Measurements from ENCODE around the gene SLC9A9. TPM values are rescaled to one million over a fixed set of nuclear protein-coding genes. Genes with fewer than 3 reads are reported as not detected.
A peak's percentile ranks its signal among the peaks of the same experiment; 100 is the strongest.

The SLC9A9 gene
- total and polyA plus RNA-seq, 9 of the 15 experiments (the other 6 are each of a cell fraction or from before 2014, with no cell fraction given) = 0.03 to 0.13 TPM; not detected in 7

DNA sequence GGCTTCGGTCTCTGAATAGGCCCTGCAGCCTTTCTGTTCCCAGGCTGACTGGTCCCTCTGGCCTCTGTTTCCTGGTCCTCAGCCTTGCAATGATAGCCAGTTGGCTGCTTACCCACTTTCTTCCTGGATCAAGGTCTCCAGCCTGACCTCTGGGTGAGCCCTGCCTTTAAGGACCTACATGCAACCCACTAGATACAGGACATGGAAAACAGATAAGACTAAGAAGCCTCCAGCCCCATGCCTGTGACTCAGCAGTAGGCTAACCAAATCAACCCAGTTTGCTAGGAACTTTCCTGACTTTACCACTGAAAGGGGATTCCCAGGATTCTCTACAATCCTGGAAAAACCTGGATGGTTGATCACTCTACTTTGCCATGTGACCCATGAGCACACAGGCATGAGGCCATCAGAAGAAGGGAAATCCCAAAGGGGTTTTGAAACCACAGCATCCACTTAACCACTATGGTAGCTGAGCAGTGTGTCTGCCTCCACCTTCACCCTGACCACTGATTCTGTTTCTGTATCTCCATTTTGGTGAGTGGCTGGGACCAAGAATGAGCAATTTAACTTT lies 540.6 kb downstream of the SLC9A9 start (continued):
- TF ChIP-seq, protein P1, sequence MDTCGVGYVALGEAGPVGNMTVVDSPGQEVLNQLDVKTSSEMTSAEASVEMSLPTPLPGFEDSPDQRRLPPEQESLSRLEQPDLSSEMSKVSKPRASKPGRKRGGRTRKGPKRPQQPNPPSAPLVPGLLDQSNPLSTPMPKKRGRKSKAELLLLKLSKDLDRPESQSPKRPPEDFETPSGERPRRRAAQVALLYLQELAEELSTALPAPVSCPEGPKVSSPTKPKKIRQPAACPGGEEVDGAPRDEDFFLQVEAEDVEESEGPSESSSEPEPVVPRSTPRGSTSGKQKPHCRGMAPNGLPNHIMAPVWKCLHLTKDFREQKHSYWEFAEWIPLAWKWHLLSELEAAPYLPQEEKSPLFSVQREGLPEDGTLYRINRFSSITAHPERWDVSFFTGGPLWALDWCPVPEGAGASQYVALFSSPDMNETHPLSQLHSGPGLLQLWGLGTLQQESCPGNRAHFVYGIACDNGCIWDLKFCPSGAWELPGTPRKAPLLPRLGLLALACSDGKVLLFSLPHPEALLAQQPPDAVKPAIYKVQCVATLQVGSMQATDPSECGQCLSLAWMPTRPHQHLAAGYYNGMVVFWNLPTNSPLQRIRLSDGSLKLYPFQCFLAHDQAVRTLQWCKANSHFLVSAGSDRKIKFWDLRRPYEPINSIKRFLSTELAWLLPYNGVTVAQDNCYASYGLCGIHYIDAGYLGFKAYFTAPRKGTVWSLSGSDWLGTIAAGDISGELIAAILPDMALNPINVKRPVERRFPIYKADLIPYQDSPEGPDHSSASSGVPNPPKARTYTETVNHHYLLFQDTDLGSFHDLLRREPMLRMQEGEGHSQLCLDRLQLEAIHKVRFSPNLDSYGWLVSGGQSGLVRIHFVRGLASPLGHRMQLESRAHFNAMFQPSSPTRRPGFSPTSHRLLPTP (IDR thresholded peaks at IDR 0.05; ENCODE audit: borderline replicate concordance, extremely low read depth, insufficient read length) = no peak
- TF ChIP-seq THRAP3 (IDR thresholded peaks at IDR 0.05; ENCODE audit: borderline replicate concordance) (no peak), ZNF316 (IDR thresholded peaks at IDR 0.05) (peak; percentile 87), FOXJ3 (CRISPR knock-in tag; IDR thresholded peaks at IDR 0.05) (no peak), RCOR1 (IDR thresholded peaks at IDR 0.05; ENCODE audit: borderline replicate concordance in 1 of 2, low read depth in 2 of 2, low read length in 2 of 2) (peak; percentile 64 to 94), NRF1 (conservative IDR thresholded peaks at IDR 0.05 in 1 of 2, IDR thresholded peaks at IDR 0.05 in 1 of 2) (peak in 1 of 2 experiments; percentile 24; a peak in 1 of 4 replicates), NEUROD1 (IDR thresholded peaks at IDR 0.05; ENCODE audit: borderline replicate concordance, low read depth, low read length, partially characterized antibody) (peak; percentile 49), PRMT5 (CRISPR knock-in tag; IDR thresholded peaks at IDR 0.05) (no peak), SOX6 (IDR thresholded peaks at IDR 0.05) (peak; percentile 70), TRIM24 (IDR thresholded peaks at IDR 0.05) (peak; percentile 32 to 71; a peak in 2 of 4 replicates), DNMT1 (IDR thresholded peaks at IDR 0.05) (no peak), JUND (IDR thresholded peaks at IDR 0.05; ENCODE audit: borderline replicate concordance, low read depth, low read length) (peak; percentile 89), JUND (tag; IDR thresholded peaks at IDR 0.05; ENCODE audit: borderline replicate concordance, low read depth, low read length) (peak; percentile 82; the same call in 2 of the 3 replicates), PHF8 (IDR thresholded peaks at IDR 0.05; ENCODE audit: borderline replicate concordance, low read length) (no peak), POLR3G (IDR thresholded peaks at IDR 0.05; ENCODE audit: extremely low read depth, insufficient read length, insufficient replicate concordance) (no peak), ATF7 (IDR thresholded peaks at IDR 0.05) (peak; percentile 63; the same call in 1 of the 2 replicates)
- TF ChIP-seq, protein P2, sequence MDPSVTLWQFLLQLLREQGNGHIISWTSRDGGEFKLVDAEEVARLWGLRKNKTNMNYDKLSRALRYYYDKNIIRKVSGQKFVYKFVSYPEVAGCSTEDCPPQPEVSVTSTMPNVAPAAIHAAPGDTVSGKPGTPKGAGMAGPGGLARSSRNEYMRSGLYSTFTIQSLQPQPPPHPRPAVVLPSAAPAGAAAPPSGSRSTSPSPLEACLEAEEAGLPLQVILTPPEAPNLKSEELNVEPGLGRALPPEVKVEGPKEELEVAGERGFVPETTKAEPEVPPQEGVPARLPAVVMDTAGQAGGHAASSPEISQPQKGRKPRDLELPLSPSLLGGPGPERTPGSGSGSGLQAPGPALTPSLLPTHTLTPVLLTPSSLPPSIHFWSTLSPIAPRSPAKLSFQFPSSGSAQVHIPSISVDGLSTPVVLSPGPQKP (CRISPR knock-in tag; IDR thresholded peaks at IDR 0.05) = no peak
- TF ChIP-seq, protein P3, sequence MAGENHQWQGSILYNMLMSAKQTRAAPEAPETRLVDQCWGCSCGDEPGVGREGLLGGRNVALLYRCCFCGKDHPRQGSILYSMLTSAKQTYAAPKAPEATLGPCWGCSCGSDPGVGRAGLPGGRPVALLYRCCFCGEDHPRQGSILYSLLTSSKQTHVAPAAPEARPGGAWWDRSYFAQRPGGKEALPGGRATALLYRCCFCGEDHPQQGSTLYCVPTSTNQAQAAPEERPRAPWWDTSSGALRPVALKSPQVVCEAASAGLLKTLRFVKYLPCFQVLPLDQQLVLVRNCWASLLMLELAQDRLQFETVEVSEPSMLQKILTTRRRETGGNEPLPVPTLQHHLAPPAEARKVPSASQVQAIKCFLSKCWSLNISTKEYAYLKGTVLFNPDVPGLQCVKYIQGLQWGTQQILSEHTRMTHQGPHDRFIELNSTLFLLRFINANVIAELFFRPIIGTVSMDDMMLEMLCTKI (IDR thresholded peaks at IDR 0.05; ENCODE audit: partially characterized antibody) = no peak
- TF ChIP-seq, protein P4, sequence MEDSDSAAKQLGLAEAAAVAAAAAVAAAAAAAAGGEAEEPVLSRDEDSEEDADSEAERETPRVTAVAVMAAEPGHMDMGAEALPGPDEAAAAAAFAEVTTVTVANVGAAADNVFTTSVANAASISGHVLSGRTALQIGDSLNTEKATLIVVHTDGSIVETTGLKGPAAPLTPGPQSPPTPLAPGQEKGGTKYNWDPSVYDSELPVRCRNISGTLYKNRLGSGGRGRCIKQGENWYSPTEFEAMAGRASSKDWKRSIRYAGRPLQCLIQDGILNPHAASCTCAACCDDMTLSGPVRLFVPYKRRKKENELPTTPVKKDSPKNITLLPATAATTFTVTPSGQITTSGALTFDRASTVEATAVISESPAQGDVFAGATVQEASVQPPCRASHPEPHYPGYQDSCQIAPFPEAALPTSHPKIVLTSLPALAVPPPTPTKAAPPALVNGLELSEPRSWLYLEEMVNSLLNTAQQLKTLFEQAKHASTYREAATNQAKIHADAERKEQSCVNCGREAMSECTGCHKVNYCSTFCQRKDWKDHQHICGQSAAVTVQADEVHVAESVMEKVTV (CRISPR knock-in tag; IDR thresholded peaks at IDR 0.05) = no peak
- TF ChIP-seq, protein P5, sequence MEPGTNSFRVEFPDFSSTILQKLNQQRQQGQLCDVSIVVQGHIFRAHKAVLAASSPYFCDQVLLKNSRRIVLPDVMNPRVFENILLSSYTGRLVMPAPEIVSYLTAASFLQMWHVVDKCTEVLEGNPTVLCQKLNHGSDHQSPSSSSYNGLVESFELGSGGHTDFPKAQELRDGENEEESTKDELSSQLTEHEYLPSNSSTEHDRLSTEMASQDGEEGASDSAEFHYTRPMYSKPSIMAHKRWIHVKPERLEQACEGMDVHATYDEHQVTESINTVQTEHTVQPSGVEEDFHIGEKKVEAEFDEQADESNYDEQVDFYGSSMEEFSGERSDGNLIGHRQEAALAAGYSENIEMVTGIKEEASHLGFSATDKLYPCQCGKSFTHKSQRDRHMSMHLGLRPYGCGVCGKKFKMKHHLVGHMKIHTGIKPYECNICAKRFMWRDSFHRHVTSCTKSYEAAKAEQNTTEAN (CRISPR knock-in tag; IDR thresholded peaks at IDR 0.05) = no peak
